Ovary (tissue), 3 donors: ENCODE results near the gene WRNIP1.

Source experiments
- EP300 ChIP-seq: sonication (generic); formaldehyde crosslinking; IDR thresholded peaks from one replicate; pipeline ENCODE4 v1.6.1; 2017; ENCODE audit warnings: antibody characterized with exemption
- POLR2A ChIP-seq: fragments of 450-650 bp; IDR thresholded peaks from one replicate; pipeline ENCODE4 v1.6.1; 2017; ENCODE audit warnings: antibody characterized with exemption, mild to moderate bottlenecking, moderate library complexity
- TF ChIP-seq, protein P1 (sequence below), 3 donors: fragments of 450-650 bp in 2 of 3; fragments of 200-600 bp in 1 of 3; IDR thresholded peaks; one replicate each; pipeline versions ENCODE4 v1.5.1 to v1.8.0; 2016 to 2022; ENCODE audit warnings: antibody characterized with exemption in 3 of 3, mild to moderate bottlenecking in 1 of 3
- donor health status: DM: no; HTN: no; CAD: no.

DNA sequence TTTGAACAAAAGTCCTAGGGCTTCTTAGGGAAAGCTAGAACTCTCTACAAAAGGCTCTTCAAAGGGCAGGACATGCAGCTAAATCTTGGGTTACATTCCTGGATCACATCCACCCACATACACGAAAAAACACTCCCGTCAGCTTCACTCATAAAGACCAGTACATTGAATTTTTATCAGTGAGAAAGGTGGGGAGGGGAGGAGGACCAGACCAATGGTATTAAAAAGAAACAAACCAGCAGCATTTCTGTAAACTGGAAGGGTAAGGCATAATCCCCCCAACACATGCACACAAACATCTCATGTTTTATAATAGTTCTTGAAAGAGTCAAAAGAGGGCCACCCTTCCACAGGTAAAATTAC, 46.1 kb upstream of the WRNIP1 start:
- TF ChIP-seq, protein P1, sequence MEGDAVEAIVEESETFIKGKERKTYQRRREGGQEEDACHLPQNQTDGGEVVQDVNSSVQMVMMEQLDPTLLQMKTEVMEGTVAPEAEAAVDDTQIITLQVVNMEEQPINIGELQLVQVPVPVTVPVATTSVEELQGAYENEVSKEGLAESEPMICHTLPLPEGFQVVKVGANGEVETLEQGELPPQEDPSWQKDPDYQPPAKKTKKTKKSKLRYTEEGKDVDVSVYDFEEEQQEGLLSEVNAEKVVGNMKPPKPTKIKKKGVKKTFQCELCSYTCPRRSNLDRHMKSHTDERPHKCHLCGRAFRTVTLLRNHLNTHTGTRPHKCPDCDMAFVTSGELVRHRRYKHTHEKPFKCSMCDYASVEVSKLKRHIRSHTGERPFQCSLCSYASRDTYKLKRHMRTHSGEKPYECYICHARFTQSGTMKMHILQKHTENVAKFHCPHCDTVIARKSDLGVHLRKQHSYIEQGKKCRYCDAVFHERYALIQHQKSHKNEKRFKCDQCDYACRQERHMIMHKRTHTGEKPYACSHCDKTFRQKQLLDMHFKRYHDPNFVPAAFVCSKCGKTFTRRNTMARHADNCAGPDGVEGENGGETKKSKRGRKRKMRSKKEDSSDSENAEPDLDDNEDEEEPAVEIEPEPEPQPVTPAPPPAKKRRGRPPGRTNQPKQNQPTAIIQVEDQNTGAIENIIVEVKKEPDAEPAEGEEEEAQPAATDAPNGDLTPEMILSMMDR (IDR thresholded peaks at IDR 0.05) = no peak
- TF ChIP-seq POLR2A (no peak), EP300 (no peak)
